IMR-90 (cell line): ENCODE data around the gene RNH1. TPM values are rescaled to one million over a fixed set of nuclear protein-coding genes. Genes with fewer than 3 reads are reported as not detected.

ENCODE experiments used
- ATAC-seq: fragments of 200-7000 bp; cut with Tn5 transposase; 2 replicates; pipeline ENCODE4 v1.9.1; 2020; ENCODE audit warnings: low read depth, mild to moderate bottlenecking, moderate library complexity
- BruUV-seq: library from RNA; stranded (reverse); fragments of 400-500 nt; replicated peaks from 2 replicates; lab custom pipeline; 2021; lab: Mats Ljungman, UMichigan
- CTCF ChIA-PET: fragments of 300-600 bp; formaldehyde crosslinking; extraction: SDS; loops from one replicate; lab custom pipeline; 2021; ENCODE audit warnings: antibody characterized with exemption; lab: Yijun Ruan, JAX
- POLR2A ChIA-PET: fragments of 300-600 bp; sonication (Branson Sonifier 250); formaldehyde crosslinking; loops from one replicate; lab custom pipeline; 2022; ENCODE audit warnings: antibody characterized with exemption; ENCODE audit not compliant: unreplicated experiment; lab: Charles Lee
- DNase-seq: peaks from one replicate; pipeline ENCODE4 v3.0.0; 2013
- H2AFZ ChIP-seq: replicated peaks from 2 replicates; pipeline ENCODE3; 2013; ENCODE audit warnings: low read length, mild to moderate bottlenecking; ENCODE audit not compliant: poor library complexity
- H2AK5ac ChIP-seq: 2 replicates; pipeline ENCODE4 v1.6.1; 2013; ENCODE audit warnings: low read depth, low read length, inconsistent platforms
- H2AK9ac ChIP-seq: replicated peaks from 2 replicates; pipeline ENCODE3; 2013; ENCODE audit warnings: mild to moderate bottlenecking, low read depth, low read length, moderate library complexity; ENCODE audit not compliant: poor library complexity
- H2BK120ac ChIP-seq: 2 replicates; pipeline ENCODE4 v1.6.1; 2013; ENCODE audit warnings: low read depth, low read length, inconsistent platforms
- H2BK15ac ChIP-seq: 3 replicates; pipeline ENCODE4 v1.6.1; 2013; ENCODE audit warnings: low read depth, low read length, inconsistent platforms
- H2BK20ac ChIP-seq: 2 replicates; pipeline ENCODE4 v1.6.1; 2013; ENCODE audit warnings: low read depth, mild to moderate bottlenecking, inconsistent platforms, low read length, moderate library complexity
- H2BK5ac ChIP-seq: 2 replicates; pipeline ENCODE4 v1.6.1; 2013; ENCODE audit warnings: mild to moderate bottlenecking, low read depth, low read length, inconsistent platforms; ENCODE audit not compliant: poor library complexity, severe bottlenecking
- H3K14ac ChIP-seq: replicated peaks from 2 replicates; pipeline ENCODE4 v1.6.1; 2013; ENCODE audit warnings: low read depth, low read length, inconsistent platforms
- H3K18ac ChIP-seq: 2 replicates; pipeline ENCODE4 v1.6.1; 2013; ENCODE audit warnings: low read depth, low read length, control low read depth
- H3K23ac ChIP-seq: 2 replicates; pipeline ENCODE4 v1.6.1; 2013; ENCODE audit warnings: low read depth, low read length, inconsistent platforms
- H3K27ac ChIP-seq: 2 replicates; pipeline ENCODE4 v1.5.1; 2013; ENCODE audit warnings: mild to moderate bottlenecking, control low read depth, low read length; ENCODE audit not compliant: insufficient read depth
- H3K27me3 ChIP-seq: 2 replicates; pipeline ENCODE4 v1.6.1; 2013; ENCODE audit warnings: low read length; ENCODE audit not compliant: control insufficient read depth, insufficient read depth
- H3K36me3 ChIP-seq: 2 replicates; pipeline ENCODE4 v1.6.1; 2013; ENCODE audit warnings: low read length, mixed read lengths; ENCODE audit not compliant: control insufficient read depth, insufficient read depth
- H3K4ac ChIP-seq: 2 replicates; pipeline ENCODE4 v1.6.1; 2013; ENCODE audit warnings: low read depth, low read length, inconsistent platforms
- H3K4me1 ChIP-seq: 2 replicates; pipeline ENCODE4 v1.6.1; 2013; ENCODE audit warnings: low read length, mixed read lengths; ENCODE audit not compliant: control insufficient read depth, insufficient read depth
- H3K4me2 ChIP-seq: 2 replicates; pipeline ENCODE4 v1.6.1; 2013; ENCODE audit warnings: low read depth, mild to moderate bottlenecking, control low read depth, low read length, moderate library complexity
- H3K4me3 ChIP-seq: 2 replicates; pipeline ENCODE4 v1.5.1; 2013; ENCODE audit warnings: low read depth, mild to moderate bottlenecking, control low read depth, low read length, moderate library complexity; ENCODE audit not compliant: insufficient read depth
- H3K56ac ChIP-seq: 2 replicates; pipeline ENCODE4 v1.6.1; 2013; ENCODE audit warnings: low read length, inconsistent platforms; ENCODE audit not compliant: insufficient read depth; ENCODE audit errors: extremely low read depth
- H3K79me1 ChIP-seq, 2 experiments: 2 replicates each; pipeline ENCODE4 v1.6.1; 2013; ENCODE audit warnings: low read length in 2 of 2, inconsistent platforms in 1 of 2, low read depth in 1 of 2
- H3K9ac ChIP-seq: 2 replicates; pipeline ENCODE4 v1.6.1; 2013; ENCODE audit warnings: low read depth, low read length, control low read depth
- H3K9me1 ChIP-seq: 2 replicates; pipeline ENCODE4 v1.6.1; 2013; ENCODE audit warnings: low read length, inconsistent platforms; ENCODE audit not compliant: insufficient read depth
- H3K9me3 ChIP-seq: 2 replicates; pipeline ENCODE4 v1.6.1; 2013; ENCODE audit warnings: low read length; ENCODE audit not compliant: control insufficient read depth, insufficient read depth
- H4K20me1 ChIP-seq: 2 replicates; pipeline ENCODE4 v1.6.1; 2013; ENCODE audit warnings: low read length, inconsistent platforms; ENCODE audit not compliant: insufficient read depth
- H4K5ac ChIP-seq: 2 replicates; pipeline ENCODE4 v1.6.1; 2013; ENCODE audit warnings: mild to moderate bottlenecking, low read depth, low read length, control low read depth
- H4K8ac ChIP-seq, 2 experiments: 2 replicates each; pipeline ENCODE4 v1.6.1; 2013; ENCODE audit warnings: low read depth in 2 of 2, low read length in 2 of 2, control low read depth in 1 of 2, inconsistent platforms in 1 of 2
- H4K91ac ChIP-seq: 2 replicates; pipeline ENCODE4 v1.6.1; 2013; ENCODE audit warnings: low read depth, low read length, inconsistent platforms; ENCODE audit not compliant: insufficient read depth
- BHLHE40 ChIP-seq: fragments of 150-350 bp; IDR thresholded peaks from 2 replicates; pipeline ENCODE4 v1.6.1; 2016; ENCODE audit warnings: mild to moderate bottlenecking, low read depth, low read length
- CHD1 ChIP-seq: IDR thresholded peaks from 2 replicates; pipeline ENCODE4 v1.6.1; 2012; ENCODE audit warnings: low read depth, low read length, improper control_type of control experiment
- NFE2L2 ChIP-seq: fragments of 150-350 bp; IDR thresholded peaks from 2 replicates; pipeline ENCODE4 v1.6.1; 2016; ENCODE audit warnings: low read depth, mild to moderate bottlenecking, low read length
- RFX5 ChIP-seq: IDR thresholded peaks from 2 replicates; pipeline ENCODE4 v1.8.0; 2012; ENCODE audit warnings: low read depth, mild to moderate bottlenecking, low read length, moderate library complexity
- WGBS, 2 experiments: methylation state at CpG; one replicate each; pipeline versions ENCODE4 v1.1.5 to v1.1.7; 2013; ENCODE audit warnings: missing lambda C conversion rate in 2 of 2; ENCODE audit not compliant: insufficient read length in 1 of 2; ENCODE audit errors: extremely low coverage in 2 of 2; 5-methylcytosine and 5-hydroxymethylcytosine counted together
- dilution Hi-C: fragments of 300-500 bp; cut with HindIII; formaldehyde crosslinking; loops from one replicate; pipeline ENCODE4 v1.14.3; 2018; ENCODE audit warnings: low sequenced_read_pairs; ENCODE audit not compliant: unreplicated experiment
- in situ Hi-C: fragments of 300-500 bp; cut with MboI; formaldehyde crosslinking; loops from 3 replicates; pipeline ENCODE4 v1.14.3; 2019; ENCODE audit warnings: low sequenced_read_pairs, inconsistent platforms, mixed read lengths
- intact Hi-C: fragments of 100-400 bp; cut with micrococcal nuclease; formaldehyde crosslinking; loops from 2 replicates; pipeline ENCODE4 v1.10.0; 2022
- polyA plus RNA-seq, 3 experiments: library from polyadenylated mRNA; depleted of rRNA; stranded (reverse); fragments of >200 nt; gene quantifications; 2 replicates each; pipeline ENCODE4 v1.2.3, GENCODE V29; 2012; ENCODE audit warnings: low replicate concordance in 1 of 3
- total RNA-seq: library from RNA; depleted of rRNA; stranded (reverse); fragments of >200 nt; gene quantifications from 2 replicates; pipeline ENCODE4 v1.2.3, GENCODE V29; 2012
- TF ChIP-seq, protein P1 (sequence below): conservative IDR thresholded peaks from 2 replicates; pipeline ENCODE4 v1.5.1; 2012; ENCODE audit warnings: mild to moderate bottlenecking, low read depth, low read length, improper control_type of control experiment
- TF ChIP-seq, protein P2 (sequence below): fragments of 150-350 bp; IDR thresholded peaks from 2 replicates; pipeline ENCODE4 v1.6.1; 2017; ENCODE audit warnings: mild to moderate bottlenecking, antibody characterized with exemption, low read length, low read depth

Gene RNH1
- total and polyA plus RNA-seq, 2 of the 4 experiments (the other 2 are of a cell fraction), result 138 to 247 TPM

DNA sequence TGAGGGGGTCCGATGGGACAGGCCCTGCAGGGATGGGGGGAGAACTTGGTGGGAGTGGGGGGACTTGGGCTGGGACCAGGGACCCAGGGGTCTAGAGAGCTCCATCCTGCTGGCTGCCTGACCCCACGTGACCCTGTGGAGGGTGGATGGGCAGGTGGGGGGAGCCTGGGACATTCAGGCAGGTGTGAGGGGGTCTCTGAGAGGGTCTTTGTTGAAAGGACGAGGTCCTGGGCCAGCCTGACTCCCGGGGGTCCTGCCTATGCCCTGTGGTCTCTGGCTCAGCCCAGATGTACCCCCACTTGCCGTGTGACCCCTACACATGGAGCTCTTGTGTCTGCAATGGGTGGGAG is 37.8 kb upstream of the RNH1 start:
- no peaks in the 10 kb centered on the region for H3K27me3 ChIP-seq
- H2BK15ac ChIP-seq, result no peak overlapping the region
- H3K56ac ChIP-seq, result no peak overlapping the region
- H4K5ac ChIP-seq, result no peak overlapping the region
- H3K23ac ChIP-seq, result no peak overlapping the region
- H3K36me3 ChIP-seq, result peaks cover 1% of the 10 kb centered on the region; the same call in 1 of the 2 replicates
- no peak overlapping the region for H3K4me3 ChIP-seq
- WGBS, 2 experiments, result no CpG with 5 or more reads among the region's 5 CpGs
- no peaks in the 10 kb centered on the region for H3K9me3 ChIP-seq
- intact Hi-C loops, result no loop called here
- H3K4me1 ChIP-seq, result no peaks in the 10 kb centered on the region
- no peaks in the 10 kb centered on the region for H4K20me1 ChIP-seq
- H3K9ac ChIP-seq, result no peak overlapping the region
- DNase-seq (no peak), ATAC-seq (no peak)
- no peak overlapping the region for H2AK9ac ChIP-seq
- H3K14ac ChIP-seq, result no peak overlapping the region
- ChIA-PET CTCF (no interaction called here), POLR2A (no interaction called here)
- in situ Hi-C loops, result no loop called here
- no peak overlapping the region for H2AK5ac ChIP-seq
- H3K4ac ChIP-seq, result no peak overlapping the region
- dilution Hi-C loops, result no loop called here
- TF ChIP-seq CHD1 (no peak), RFX5 (no peak), BHLHE40 (no peak), NFE2L2 (no peak)
- TF ChIP-seq, protein P1, sequence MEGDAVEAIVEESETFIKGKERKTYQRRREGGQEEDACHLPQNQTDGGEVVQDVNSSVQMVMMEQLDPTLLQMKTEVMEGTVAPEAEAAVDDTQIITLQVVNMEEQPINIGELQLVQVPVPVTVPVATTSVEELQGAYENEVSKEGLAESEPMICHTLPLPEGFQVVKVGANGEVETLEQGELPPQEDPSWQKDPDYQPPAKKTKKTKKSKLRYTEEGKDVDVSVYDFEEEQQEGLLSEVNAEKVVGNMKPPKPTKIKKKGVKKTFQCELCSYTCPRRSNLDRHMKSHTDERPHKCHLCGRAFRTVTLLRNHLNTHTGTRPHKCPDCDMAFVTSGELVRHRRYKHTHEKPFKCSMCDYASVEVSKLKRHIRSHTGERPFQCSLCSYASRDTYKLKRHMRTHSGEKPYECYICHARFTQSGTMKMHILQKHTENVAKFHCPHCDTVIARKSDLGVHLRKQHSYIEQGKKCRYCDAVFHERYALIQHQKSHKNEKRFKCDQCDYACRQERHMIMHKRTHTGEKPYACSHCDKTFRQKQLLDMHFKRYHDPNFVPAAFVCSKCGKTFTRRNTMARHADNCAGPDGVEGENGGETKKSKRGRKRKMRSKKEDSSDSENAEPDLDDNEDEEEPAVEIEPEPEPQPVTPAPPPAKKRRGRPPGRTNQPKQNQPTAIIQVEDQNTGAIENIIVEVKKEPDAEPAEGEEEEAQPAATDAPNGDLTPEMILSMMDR, result no peak
- TF ChIP-seq, protein P2, sequence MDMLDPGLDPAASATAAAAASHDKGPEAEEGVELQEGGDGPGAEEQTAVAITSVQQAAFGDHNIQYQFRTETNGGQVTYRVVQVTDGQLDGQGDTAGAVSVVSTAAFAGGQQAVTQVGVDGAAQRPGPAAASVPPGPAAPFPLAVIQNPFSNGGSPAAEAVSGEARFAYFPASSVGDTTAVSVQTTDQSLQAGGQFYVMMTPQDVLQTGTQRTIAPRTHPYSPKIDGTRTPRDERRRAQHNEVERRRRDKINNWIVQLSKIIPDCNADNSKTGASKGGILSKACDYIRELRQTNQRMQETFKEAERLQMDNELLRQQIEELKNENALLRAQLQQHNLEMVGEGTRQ, result no peak
- no peak overlapping the region for H3K4me2 ChIP-seq
- no peak overlapping the region for H2BK5ac ChIP-seq
- no peak overlapping the region for H2BK20ac ChIP-seq
- H3K9me1 ChIP-seq, result no peaks in the 10 kb centered on the region
- H2BK120ac ChIP-seq, result no peak overlapping the region
- no peak overlapping the region for H4K8ac ChIP-seq
- BruUV-seq, result no TSS peak
- no peak overlapping the region for H3K18ac ChIP-seq
- H2AFZ ChIP-seq, result no peak overlapping the region
- no peak overlapping the region for H3K27ac ChIP-seq
- H3K79me1 ChIP-seq, result no peaks in the 10 kb centered on the region
- no peak overlapping the region for H4K91ac ChIP-seq
